Hepatocyte (in vitro differentiated cells): ENCODE measurements around the gene NHERF2.

Source experiments
- EZH2 ChIP-seq: fragments of 200-600 bp; sonication (generic); IDR thresholded peaks from 2 replicates; pipeline ENCODE4 v1.6.1; 2016; ENCODE audit warnings: antibody characterized with exemption, mild to moderate bottlenecking, borderline replicate concordance
- TF ChIP-seq, protein P1 (sequence below): fragments of 200-600 bp; sonication (generic); IDR thresholded peaks from 2 replicates; pipeline ENCODE4 v1.5.1; 2016; ENCODE audit warnings: antibody characterized with exemption, mild to moderate bottlenecking; ENCODE audit not compliant: poor library complexity

DNA sequence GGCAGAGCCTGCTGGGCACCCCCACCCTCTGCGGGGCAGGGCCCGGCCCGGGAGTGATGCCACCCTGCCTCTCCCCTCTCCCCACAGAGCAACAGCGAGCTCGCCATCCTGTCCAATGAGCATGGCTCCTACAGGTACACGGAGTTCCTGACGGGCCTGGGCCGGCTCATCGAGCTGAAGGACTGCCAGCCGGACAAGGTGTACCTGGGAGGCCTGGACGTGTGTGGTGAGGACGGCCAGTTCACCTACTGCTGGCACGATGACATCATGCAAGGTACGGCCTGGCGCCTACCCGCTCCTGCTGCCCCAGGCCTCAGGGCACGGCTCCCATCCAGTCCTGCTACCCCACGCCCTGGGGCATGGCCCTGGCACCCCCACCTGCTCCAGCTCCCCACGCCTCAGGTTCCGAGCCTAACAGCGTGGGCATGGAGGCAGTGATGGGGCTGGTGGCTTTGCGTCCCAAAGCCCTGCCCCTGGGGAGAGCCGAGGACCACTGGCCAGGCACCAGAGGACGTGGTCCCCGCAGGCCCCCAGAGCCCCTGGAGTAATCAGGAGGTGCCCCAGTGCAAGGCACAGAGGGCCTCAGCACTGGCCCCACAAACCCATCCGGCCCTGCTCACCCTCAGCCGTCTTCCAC is 59.5 kb downstream of the NHERF2 start:
- TF ChIP-seq, protein P1, sequence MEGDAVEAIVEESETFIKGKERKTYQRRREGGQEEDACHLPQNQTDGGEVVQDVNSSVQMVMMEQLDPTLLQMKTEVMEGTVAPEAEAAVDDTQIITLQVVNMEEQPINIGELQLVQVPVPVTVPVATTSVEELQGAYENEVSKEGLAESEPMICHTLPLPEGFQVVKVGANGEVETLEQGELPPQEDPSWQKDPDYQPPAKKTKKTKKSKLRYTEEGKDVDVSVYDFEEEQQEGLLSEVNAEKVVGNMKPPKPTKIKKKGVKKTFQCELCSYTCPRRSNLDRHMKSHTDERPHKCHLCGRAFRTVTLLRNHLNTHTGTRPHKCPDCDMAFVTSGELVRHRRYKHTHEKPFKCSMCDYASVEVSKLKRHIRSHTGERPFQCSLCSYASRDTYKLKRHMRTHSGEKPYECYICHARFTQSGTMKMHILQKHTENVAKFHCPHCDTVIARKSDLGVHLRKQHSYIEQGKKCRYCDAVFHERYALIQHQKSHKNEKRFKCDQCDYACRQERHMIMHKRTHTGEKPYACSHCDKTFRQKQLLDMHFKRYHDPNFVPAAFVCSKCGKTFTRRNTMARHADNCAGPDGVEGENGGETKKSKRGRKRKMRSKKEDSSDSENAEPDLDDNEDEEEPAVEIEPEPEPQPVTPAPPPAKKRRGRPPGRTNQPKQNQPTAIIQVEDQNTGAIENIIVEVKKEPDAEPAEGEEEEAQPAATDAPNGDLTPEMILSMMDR, result no peak
- TF ChIP-seq EZH2, result no peak
